Measurements from ENCODE around the gene EFCAB9.

Gene EFCAB9

GRCh38 chr5:172166030-172166826 lies 27.7 kb upstream of the EFCAB9 start:
- no peak for DNase-seq (ENCODE audit: low spot score)

- no peak for DNase-seq (ENCODE audit: low spot score)
Measured at GRCh38 chr5:172167895-172168294, 26.1 kb upstream of the EFCAB9 start.

- no peak for DNase-seq (ENCODE audit: low spot score)
Measured at GRCh38 chr5:172168311-172168710, 25.7 kb upstream of the EFCAB9 start.

- DNase-seq (ENCODE audit: low spot score) = no peak
Measured at GRCh38 chr5:172169216-172169615, 24.8 kb upstream of the EFCAB9 start.

- DNase-seq (ENCODE audit: low spot score) = no peak
Measured at GRCh38 chr5:172170251-172170701, 23.7 kb upstream of the EFCAB9 start.

GRCh38 chr5:172171118-172171517 lies 22.9 kb upstream of the EFCAB9 start:
- no peak for DNase-seq (ENCODE audit: low spot score)

GRCh38 chr5:172172912-172173563 lies 20.9 kb upstream of the EFCAB9 start:
- no peak for DNase-seq (ENCODE audit: low spot score)

- DNase-seq (ENCODE audit: low spot score) = no peak
Measured at GRCh38 chr5:172173564-172174153, 20.3 kb upstream of the EFCAB9 start.

- DNase-seq (ENCODE audit: low spot score) = no peak
Measured at GRCh38 chr5:172175263-172175719, 18.7 kb upstream of the EFCAB9 start.

- DNase-seq (ENCODE audit: low spot score) = no peak
Measured at GRCh38 chr5:172177176-172177575, 16.8 kb upstream of the EFCAB9 start.

GRCh38 chr5:172178301-172178987 lies 15.5 kb upstream of the EFCAB9 start:
- DNase-seq (ENCODE audit: low spot score) = no peak

- no peak for DNase-seq (ENCODE audit: low spot score)
Measured at GRCh38 chr5:172178991-172179989, 14.7 kb upstream of the EFCAB9 start.

- no peak for DNase-seq (ENCODE audit: low spot score)
Measured at GRCh38 chr5:172180936-172181335, 13.0 kb upstream of the EFCAB9 start.

GRCh38 chr5:172182291-172182690 lies 11.7 kb upstream of the EFCAB9 start:
- DNase-seq (ENCODE audit: low spot score) = no peak

GRCh38 chr5:172183881-172184280 lies 10.1 kb upstream of the EFCAB9 start:
- no peak for DNase-seq (ENCODE audit: low spot score)

GRCh38 chr5:172185096-172185461 lies 8.9 kb upstream of the EFCAB9 start:
- no peak for DNase-seq (ENCODE audit: low spot score)

- no peak for DNase-seq (ENCODE audit: low spot score)
Measured at GRCh38 chr5:172186114-172186695, 7.8 kb upstream of the EFCAB9 start.

GRCh38 chr5:172187118-172188032 lies 6.6 kb upstream of the EFCAB9 start:
- DNase-seq (ENCODE audit: low spot score) = peak; percentile 57

GRCh38 chr5:172188033-172188892 lies 5.7 kb upstream of the EFCAB9 start, which contains the start of gene STK10:
STK10 (minus strand) TSS chr5:172188224; CDS start chr5:172188042, 182 bp downstream.
- peak; percentile 90 for DNase-seq (ENCODE audit: low spot score)

Measured in HuH-7 (cell line).